ENCODE measurements around the gene MINDY1.

DNA sequence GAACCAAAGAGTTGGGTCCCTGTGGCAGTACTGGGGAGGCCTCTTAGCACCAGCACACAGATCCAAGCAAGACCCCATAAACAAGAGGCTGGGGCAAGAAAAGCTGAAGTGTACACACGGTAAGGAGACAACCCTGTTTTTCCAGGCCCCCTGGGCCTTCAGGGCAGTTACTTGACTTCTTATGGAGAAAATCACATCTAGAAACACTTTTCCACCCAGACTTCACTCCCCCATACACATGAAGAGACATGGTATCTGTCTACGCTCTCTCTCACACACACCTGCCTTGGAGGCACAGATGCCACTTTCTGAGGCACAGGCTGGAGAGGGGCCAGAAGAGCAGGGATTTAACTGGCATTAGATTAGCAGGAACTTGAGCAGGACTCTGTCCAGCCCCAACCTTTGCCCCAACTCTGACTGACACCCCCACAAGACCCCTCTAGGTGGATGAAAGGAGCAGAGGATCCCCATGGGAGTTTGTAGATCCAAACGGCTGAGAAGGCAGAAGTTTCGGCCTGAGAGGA is 34.2 kb downstream of the MINDY1 start:
- TF ChIP-seq, protein P1, sequence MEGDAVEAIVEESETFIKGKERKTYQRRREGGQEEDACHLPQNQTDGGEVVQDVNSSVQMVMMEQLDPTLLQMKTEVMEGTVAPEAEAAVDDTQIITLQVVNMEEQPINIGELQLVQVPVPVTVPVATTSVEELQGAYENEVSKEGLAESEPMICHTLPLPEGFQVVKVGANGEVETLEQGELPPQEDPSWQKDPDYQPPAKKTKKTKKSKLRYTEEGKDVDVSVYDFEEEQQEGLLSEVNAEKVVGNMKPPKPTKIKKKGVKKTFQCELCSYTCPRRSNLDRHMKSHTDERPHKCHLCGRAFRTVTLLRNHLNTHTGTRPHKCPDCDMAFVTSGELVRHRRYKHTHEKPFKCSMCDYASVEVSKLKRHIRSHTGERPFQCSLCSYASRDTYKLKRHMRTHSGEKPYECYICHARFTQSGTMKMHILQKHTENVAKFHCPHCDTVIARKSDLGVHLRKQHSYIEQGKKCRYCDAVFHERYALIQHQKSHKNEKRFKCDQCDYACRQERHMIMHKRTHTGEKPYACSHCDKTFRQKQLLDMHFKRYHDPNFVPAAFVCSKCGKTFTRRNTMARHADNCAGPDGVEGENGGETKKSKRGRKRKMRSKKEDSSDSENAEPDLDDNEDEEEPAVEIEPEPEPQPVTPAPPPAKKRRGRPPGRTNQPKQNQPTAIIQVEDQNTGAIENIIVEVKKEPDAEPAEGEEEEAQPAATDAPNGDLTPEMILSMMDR (IDR thresholded peaks at IDR 0.05 in 2 of 3, conservative IDR thresholded peaks at IDR 0.05 in 1 of 3; ENCODE audit: control insufficient read depth in 2 of 3, extremely low read depth in 1 of 3, insufficient read depth in 1 of 3, low read depth in 3 of 3, low read length in 3 of 3): no peak
- TF ChIP-seq SREBF2 (IDR thresholded peaks at IDR 0.05; ENCODE audit: low read length) (no peak), GATAD2B (conservative IDR thresholded peaks at IDR 0.05; ENCODE audit: low read depth) (no peak), POLR2A (IDR thresholded peaks at IDR 0.05; ENCODE audit: low read depth, low read length) (no peak), RCOR1 (conservative IDR thresholded peaks at IDR 0.05; ENCODE audit: low read depth, low read length) (no peak), EP300 (IDR thresholded peaks at IDR 0.05; ENCODE audit: borderline replicate concordance in 1 of 2, control insufficient read depth in 1 of 2, low read depth in 2 of 2, low read length in 2 of 2) (no peak)
- TF ChIP-seq, protein P2, sequence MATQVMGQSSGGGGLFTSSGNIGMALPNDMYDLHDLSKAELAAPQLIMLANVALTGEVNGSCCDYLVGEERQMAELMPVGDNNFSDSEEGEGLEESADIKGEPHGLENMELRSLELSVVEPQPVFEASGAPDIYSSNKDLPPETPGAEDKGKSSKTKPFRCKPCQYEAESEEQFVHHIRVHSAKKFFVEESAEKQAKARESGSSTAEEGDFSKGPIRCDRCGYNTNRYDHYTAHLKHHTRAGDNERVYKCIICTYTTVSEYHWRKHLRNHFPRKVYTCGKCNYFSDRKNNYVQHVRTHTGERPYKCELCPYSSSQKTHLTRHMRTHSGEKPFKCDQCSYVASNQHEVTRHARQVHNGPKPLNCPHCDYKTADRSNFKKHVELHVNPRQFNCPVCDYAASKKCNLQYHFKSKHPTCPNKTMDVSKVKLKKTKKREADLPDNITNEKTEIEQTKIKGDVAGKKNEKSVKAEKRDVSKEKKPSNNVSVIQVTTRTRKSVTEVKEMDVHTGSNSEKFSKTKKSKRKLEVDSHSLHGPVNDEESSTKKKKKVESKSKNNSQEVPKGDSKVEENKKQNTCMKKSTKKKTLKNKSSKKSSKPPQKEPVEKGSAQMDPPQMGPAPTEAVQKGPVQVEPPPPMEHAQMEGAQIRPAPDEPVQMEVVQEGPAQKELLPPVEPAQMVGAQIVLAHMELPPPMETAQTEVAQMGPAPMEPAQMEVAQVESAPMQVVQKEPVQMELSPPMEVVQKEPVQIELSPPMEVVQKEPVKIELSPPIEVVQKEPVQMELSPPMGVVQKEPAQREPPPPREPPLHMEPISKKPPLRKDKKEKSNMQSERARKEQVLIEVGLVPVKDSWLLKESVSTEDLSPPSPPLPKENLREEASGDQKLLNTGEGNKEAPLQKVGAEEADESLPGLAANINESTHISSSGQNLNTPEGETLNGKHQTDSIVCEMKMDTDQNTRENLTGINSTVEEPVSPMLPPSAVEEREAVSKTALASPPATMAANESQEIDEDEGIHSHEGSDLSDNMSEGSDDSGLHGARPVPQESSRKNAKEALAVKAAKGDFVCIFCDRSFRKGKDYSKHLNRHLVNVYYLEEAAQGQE (IDR thresholded peaks at IDR 0.05; ENCODE audit: low read depth, low read length): no peak
- TF ChIP-seq, protein P3, sequence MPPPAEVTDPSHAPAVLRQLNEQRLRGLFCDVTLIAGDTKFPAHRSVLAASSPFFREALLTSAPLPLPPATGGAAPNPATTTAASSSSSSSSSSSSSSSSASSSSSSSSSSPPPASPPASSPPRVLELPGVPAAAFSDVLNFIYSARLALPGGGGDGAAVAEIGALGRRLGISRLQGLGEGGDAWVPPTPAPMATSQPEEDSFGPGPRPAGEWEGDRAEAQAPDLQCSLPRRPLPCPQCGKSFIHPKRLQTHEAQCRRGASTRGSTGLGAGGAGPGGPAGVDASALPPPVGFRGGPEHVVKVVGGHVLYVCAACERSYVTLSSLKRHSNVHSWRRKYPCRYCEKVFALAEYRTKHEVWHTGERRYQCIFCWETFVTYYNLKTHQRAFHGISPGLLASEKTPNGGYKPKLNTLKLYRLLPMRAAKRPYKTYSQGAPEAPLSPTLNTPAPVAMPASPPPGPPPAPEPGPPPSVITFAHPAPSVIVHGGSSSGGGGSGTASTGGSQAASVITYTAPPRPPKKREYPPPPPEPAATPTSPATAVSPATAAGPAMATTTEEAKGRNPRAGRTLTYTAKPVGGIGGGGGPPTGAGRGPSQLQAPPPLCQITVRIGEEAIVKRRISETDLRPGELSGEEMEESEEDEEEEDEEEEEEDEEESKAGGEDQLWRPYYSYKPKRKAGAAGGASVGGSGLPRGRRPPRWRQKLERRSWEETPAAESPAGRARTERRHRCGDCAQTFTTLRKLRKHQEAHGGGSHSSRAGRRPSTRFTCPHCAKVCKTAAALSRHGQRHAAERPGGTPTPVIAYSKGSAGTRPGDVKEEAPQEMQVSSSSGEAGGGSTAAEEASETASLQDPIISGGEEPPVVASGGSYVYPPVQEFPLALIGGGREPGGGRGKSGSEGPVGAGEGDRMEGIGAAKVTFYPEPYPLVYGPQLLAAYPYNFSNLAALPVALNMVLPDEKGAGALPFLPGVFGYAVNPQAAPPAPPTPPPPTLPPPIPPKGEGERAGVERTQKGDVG (CRISPR knock-in tag; IDR thresholded peaks at IDR 0.05): no peak
